Nephron (organoid): ENCODE measurements around the gene MYOCD.

ENCODE experiments used
- H3K27ac Mint-ChIP-seq, 3 experiments: 2 replicates each; pipeline ENCODE4 v1.8.0; 2020; ENCODE audit warnings: mixed read lengths in 3 of 3, mild to moderate bottlenecking in 2 of 3, moderate library complexity in 1 of 3
- H3K27me3 Mint-ChIP-seq: 2 replicates; pipeline ENCODE4 v1.8.0; 2021; ENCODE audit warnings: low read depth, mild to moderate bottlenecking, moderate library complexity, mixed read lengths
- H3K36me3 Mint-ChIP-seq: 2 replicates; pipeline ENCODE4 v1.8.0; 2020; ENCODE audit warnings: low read depth, mixed read lengths
- H3K4me1 Mint-ChIP-seq: 2 replicates; pipeline ENCODE4 v1.8.0; 2020; ENCODE audit warnings: mixed read lengths
- H3K4me3 Mint-ChIP-seq, 3 experiments: 2 replicates each; pipeline ENCODE4 v1.8.0; 2020; ENCODE audit warnings: mild to moderate bottlenecking in 3 of 3, mixed read lengths in 3 of 3, moderate library complexity in 2 of 3
- H3K9me3 Mint-ChIP-seq: 2 replicates; pipeline ENCODE4 v1.8.0; 2020; ENCODE audit warnings: mixed read lengths
- TF ChIP-seq, protein P1 (sequence below), 3 experiments: fragments of 200-600 bp; sonication (generic); IDR thresholded peaks; one replicate each; pipeline ENCODE4 v1.5.0; 2021; ENCODE audit warnings: antibody characterized with exemption in 3 of 3; ENCODE audit not compliant: unreplicated experiment in 3 of 3

Gene MYOCD

DNA sequence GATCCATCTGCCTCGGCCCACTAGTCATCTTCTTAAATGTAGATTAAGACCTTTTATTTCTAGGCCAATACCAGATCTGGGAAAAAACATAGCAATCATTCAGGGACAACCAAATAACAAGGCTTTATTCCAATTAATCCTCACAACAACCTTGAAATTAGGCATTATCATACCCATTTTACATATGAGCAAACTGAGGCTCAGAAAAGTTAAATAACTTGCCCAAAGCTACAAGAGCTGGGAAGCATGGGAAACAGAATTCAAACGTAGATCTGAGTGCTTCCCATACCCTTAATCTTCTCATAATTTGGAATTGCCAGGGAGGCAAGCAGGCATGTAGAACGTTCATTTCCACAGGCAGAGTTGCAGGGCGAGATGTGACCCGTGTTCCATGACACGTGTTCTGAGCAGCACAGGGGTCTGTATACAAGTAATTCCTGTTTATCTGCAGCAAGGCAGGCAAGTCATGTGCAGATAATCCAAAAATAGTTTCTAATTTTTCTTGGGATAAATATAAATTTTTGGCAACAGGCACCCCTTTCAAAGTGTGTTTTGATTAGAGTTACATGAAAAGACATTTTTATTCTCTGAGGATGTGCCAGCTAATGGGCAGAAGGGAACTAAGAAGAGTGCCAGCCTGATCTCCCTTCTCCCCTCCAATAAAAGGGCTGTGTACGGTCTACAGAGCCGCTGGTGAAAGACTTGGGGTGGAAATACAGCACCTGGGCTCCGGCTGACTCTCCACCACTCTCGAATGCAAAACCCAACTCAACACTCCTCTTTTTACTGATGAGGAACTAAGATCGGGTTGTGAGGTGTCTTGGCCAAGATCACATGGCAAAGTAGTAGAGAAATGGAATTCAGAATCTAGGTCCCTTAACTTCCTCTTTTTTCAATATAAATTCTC, 27.7 kb upstream of the MYOCD start:
- Mint-ChIP-seq H3K27me3 (peaks cover 5% of the 10 kb centered on the region), H3K36me3 (no peaks in the 10 kb centered on the region), H3K9me3 (no peaks in the 10 kb centered on the region), H3K4me3 (no peak overlapping the region), H3K4me1 (peaks cover 5% of the 10 kb centered on the region), H3K27ac (no peak overlapping the region)
- TF ChIP-seq, protein P1, sequence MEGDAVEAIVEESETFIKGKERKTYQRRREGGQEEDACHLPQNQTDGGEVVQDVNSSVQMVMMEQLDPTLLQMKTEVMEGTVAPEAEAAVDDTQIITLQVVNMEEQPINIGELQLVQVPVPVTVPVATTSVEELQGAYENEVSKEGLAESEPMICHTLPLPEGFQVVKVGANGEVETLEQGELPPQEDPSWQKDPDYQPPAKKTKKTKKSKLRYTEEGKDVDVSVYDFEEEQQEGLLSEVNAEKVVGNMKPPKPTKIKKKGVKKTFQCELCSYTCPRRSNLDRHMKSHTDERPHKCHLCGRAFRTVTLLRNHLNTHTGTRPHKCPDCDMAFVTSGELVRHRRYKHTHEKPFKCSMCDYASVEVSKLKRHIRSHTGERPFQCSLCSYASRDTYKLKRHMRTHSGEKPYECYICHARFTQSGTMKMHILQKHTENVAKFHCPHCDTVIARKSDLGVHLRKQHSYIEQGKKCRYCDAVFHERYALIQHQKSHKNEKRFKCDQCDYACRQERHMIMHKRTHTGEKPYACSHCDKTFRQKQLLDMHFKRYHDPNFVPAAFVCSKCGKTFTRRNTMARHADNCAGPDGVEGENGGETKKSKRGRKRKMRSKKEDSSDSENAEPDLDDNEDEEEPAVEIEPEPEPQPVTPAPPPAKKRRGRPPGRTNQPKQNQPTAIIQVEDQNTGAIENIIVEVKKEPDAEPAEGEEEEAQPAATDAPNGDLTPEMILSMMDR (IDR thresholded peaks at IDR 0.05; ENCODE audit: unreplicated experiment in 3 of 3) = no peak

DNA sequence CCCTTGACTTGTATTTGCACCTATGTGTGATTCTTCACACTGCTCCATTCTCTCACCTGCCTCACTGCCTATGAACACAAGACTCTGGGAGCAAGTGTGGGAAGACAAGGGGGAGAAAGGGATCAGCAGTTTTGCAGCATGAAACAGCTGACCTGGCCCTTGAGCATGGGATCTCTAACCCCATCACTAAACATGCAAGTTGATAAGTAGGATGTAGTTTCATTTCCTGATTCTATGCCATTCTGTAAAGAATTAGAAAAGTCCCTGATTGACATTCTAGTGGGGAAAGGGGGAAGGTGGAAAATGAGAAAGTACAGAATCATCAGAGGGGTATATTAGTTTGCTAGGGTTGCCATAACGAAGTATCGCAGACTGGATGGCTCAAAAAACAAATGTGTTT, 25.3 kb upstream of the MYOCD start:
- Mint-ChIP-seq H3K4me3 (no peak overlapping the region), H3K36me3 (no peaks in the 10 kb centered on the region), H3K27me3 (no peaks in the 10 kb centered on the region), H3K9me3 (no peaks in the 10 kb centered on the region), H3K4me1 (peaks cover 5% of the 10 kb centered on the region), H3K27ac (no peak overlapping the region)
- TF ChIP-seq, protein P1 (IDR thresholded peaks at IDR 0.05; ENCODE audit: unreplicated experiment in 3 of 3) = no peak

DNA sequence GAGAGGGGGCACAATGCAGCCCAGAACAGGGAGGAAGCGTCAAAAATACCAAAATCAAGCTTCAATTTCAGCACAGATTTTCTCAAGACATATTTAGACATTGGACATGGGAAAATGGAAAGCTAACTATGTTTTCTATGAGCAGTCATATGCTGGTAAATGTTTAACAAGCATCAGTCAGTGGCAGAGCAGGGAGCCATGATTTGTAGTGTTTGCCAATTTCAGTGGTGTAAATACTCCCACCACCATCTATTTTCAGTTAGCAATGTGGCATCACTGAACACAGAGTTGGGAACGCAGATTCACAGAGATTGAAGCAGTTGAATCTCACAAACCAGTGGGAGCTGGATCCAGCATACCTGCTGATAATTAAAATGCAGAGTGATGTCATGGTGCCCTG, 24.6 kb upstream of the MYOCD start:
- H3K27me3 Mint-ChIP-seq = no peaks in the 10 kb centered on the region
- H3K4me1 Mint-ChIP-seq = peaks cover 5% of the 10 kb centered on the region
- H3K27ac Mint-ChIP-seq = no peak overlapping the region
- no peak overlapping the region for H3K4me3 Mint-ChIP-seq
- TF ChIP-seq, protein P1 (IDR thresholded peaks at IDR 0.05; ENCODE audit: unreplicated experiment in 3 of 3) = no peak
- H3K36me3 Mint-ChIP-seq = no peaks in the 10 kb centered on the region
- H3K9me3 Mint-ChIP-seq = no peaks in the 10 kb centered on the region

DNA sequence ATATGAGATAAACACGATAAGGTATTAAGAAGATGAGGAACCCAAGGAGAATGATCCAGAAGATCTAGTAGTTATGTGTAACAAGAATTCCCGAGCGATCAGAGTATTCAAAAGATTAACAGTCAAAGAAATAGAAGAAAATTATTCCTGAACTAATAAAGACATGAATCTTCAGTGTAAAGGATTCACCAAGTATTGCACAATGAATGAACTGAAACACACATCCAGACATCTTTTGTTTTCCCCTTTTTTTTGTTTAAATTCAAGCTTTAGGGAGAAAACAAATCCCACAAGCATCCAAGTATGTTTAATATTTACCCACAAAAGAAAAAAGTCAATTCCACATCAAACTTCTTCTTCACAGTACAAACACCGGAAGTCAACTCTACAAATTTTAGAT, 23.7 kb upstream of the MYOCD start:
- H3K4me1 Mint-ChIP-seq = peaks cover 5% of the 10 kb centered on the region
- H3K4me3 Mint-ChIP-seq = no peak overlapping the region
- TF ChIP-seq, protein P1 (IDR thresholded peaks at IDR 0.05; ENCODE audit: unreplicated experiment in 3 of 3) = no peak
- H3K27ac Mint-ChIP-seq = no peak overlapping the region
- H3K36me3 Mint-ChIP-seq = no peaks in the 10 kb centered on the region
- H3K27me3 Mint-ChIP-seq = no peaks in the 10 kb centered on the region
- H3K9me3 Mint-ChIP-seq = no peaks in the 10 kb centered on the region

DNA sequence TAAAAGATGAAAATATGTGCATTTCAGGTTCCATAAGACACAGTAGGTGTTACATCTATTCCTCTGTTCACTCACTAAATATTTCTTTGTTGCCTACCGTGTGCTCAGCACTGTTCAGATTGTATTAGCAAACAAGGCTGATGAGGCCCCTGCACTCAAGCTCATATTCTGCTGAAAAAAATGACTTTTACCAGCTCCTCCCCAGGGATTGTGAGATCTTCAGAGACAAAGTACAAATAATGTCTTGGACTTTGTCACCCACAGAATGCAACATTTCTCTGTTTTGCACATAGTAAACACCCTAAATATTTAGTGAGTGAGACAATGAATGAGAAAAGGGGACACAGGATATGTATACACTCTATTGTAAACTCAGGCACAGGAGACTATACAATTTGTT, 21.9 kb upstream of the MYOCD start:
- no peaks in the 10 kb centered on the region for H3K9me3 Mint-ChIP-seq
- H3K36me3 Mint-ChIP-seq = no peaks in the 10 kb centered on the region
- no peak overlapping the region for H3K4me3 Mint-ChIP-seq
- no peaks in the 10 kb centered on the region for H3K27me3 Mint-ChIP-seq
- H3K4me1 Mint-ChIP-seq = peaks cover 5% of the 10 kb centered on the region
- H3K27ac Mint-ChIP-seq = no peak overlapping the region
- TF ChIP-seq, protein P1 (IDR thresholded peaks at IDR 0.05; ENCODE audit: unreplicated experiment in 3 of 3) = no peak

DNA sequence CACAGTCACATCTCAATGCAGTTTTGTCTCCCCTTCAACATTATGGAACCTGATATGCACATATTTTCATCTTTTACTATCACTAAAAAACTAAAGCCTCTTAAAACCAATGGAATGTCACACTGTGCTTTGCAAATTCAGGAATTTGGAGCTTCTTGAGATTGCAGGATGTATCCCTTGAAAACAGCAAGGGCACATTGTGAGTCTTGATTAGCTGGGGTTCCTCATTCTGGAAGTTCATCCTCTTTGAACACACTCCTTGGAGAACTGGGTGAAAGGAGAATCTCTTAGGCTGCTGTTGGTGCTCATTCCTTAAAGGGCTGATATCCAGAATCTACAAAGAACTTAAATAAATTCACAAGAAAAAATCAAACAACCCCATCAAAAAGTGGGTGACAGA, 21.1 kb upstream of the MYOCD start:
- Mint-ChIP-seq H3K4me3 (no peak overlapping the region), H3K36me3 (no peaks in the 10 kb centered on the region), H3K4me1 (peaks cover 5% of the 10 kb centered on the region), H3K27ac (no peak overlapping the region), H3K27me3 (no peaks in the 10 kb centered on the region), H3K9me3 (no peaks in the 10 kb centered on the region)
- TF ChIP-seq, protein P1 (IDR thresholded peaks at IDR 0.05; ENCODE audit: unreplicated experiment in 3 of 3) = no peak
